ENCODE data around the gene NPR2.

NPR2 gene

DNA sequence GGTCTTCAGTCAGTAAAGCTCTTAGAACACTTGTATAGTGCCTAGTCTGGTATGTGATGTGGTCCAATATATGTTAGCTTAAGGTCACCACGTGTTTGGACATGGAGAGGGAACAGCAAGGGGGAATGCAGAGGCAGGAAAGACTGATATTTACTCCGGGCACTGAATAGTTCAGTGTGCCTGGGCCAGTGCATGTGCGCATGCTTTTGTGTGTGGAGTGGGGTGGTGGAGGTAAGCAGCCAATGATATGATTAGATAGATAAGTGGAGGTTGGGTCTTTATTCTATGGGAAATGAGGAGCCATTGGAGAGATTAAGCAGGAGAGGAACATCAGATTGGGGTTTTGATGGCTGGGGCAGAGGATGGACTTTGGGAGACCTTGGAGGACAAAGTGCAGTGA, 64.8 kb downstream of the NPR2 start:
- Histone ChIP-seq H3K27ac (ENCODE audit: insufficient read depth, low read depth, low read length, poor library complexity, severe bottlenecking) (no peak overlapping the region), H3K4me3 (ENCODE audit: insufficient read depth, low read depth, low read length) (no peak overlapping the region), H3K9me3 (ENCODE audit: control insufficient read depth, low read length) (no peaks in the 10 kb centered on the region), H3K27me3 (ENCODE audit: control insufficient read depth, insufficient read depth, low read length, poor library complexity, severe bottlenecking) (no peaks in the 10 kb centered on the region), H3K4me1 (ENCODE audit: control insufficient read depth, insufficient read depth, low read length) (no peaks in the 10 kb centered on the region), H3K36me3 (ENCODE audit: control insufficient read depth, insufficient read depth, low read length) (no peaks in the 10 kb centered on the region)
- WGBS, 2 experiments = 80 to 82% methylated on average over 3 of the region's 3 CpGs

GRCh38 chr9:35856882-35857281, 65.5 kb downstream of the NPR2 start:
- WGBS, 2 experiments = 92 to 94% methylated on average over 5 of the region's 5 CpGs
- Histone ChIP-seq H3K9me3 (ENCODE audit: control insufficient read depth, low read length) (no peaks in the 10 kb centered on the region), H3K4me3 (ENCODE audit: insufficient read depth, low read depth, low read length) (no peak overlapping the region), H3K27ac (ENCODE audit: insufficient read depth, low read depth, low read length, poor library complexity, severe bottlenecking) (no peak overlapping the region), H3K36me3 (ENCODE audit: control insufficient read depth, insufficient read depth, low read length) (no peaks in the 10 kb centered on the region), H3K27me3 (ENCODE audit: control insufficient read depth, insufficient read depth, low read length, poor library complexity, severe bottlenecking) (no peaks in the 10 kb centered on the region), H3K4me1 (ENCODE audit: control insufficient read depth, insufficient read depth, low read length) (no peaks in the 10 kb centered on the region)

- H3K27me3 ChIP-seq (ENCODE audit: control insufficient read depth, insufficient read depth, low read length, poor library complexity, severe bottlenecking) = no peaks in the 10 kb centered on the region
- 86 to 89% methylated on average over 5 of the region's 5 CpGs for WGBS, 2 experiments
- no peak overlapping the region for H3K4me3 ChIP-seq (ENCODE audit: insufficient read depth, low read depth, low read length)
- H3K9me3 ChIP-seq (ENCODE audit: control insufficient read depth, low read length) = no peaks in the 10 kb centered on the region
- no peaks in the 10 kb centered on the region for H3K36me3 ChIP-seq (ENCODE audit: control insufficient read depth, insufficient read depth, low read length)
- no peak overlapping the region for H3K27ac ChIP-seq (ENCODE audit: insufficient read depth, low read depth, low read length, poor library complexity, severe bottlenecking)
- no peaks in the 10 kb centered on the region for H3K4me1 ChIP-seq (ENCODE audit: control insufficient read depth, insufficient read depth, low read length)
These were observed 67.1 kb downstream of the NPR2 start for GRCh38 chr9:35858458-35858857.

Measured in ectodermal cell (in vitro differentiated cells).